SK-N-DZ (cell line): ENCODE measurements around the gene KDELR3.

ENCODE experiments used
- DNase-seq: peaks from one replicate; pipeline ENCODE4 v3.0.0-alpha.2; 2015; ENCODE audit warnings: low spot score

Gene KDELR3

DNA sequence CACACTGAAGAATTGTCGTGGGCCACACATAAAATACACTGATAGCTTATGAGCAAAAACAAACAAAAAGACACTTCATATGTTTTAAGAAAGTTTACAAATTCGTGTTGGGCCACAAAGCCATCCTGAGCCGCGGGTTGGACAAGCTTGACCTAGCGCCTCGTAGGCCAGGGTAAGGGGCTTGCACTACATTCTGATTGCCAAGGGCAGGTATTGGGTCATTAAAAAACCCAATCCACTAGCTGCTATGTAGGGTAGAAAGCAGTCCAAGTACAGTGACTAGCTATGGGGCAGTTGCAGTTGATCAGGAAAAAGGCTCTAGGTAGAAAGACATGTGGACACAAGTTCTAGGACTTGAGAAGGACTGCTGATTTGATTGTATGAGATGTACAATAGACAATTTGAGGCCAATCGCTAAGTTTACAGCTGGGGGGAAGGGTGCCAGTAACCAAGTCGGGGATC, 14.0 kb downstream of the KDELR3 start:
- DNase-seq, result no peak

DNA sequence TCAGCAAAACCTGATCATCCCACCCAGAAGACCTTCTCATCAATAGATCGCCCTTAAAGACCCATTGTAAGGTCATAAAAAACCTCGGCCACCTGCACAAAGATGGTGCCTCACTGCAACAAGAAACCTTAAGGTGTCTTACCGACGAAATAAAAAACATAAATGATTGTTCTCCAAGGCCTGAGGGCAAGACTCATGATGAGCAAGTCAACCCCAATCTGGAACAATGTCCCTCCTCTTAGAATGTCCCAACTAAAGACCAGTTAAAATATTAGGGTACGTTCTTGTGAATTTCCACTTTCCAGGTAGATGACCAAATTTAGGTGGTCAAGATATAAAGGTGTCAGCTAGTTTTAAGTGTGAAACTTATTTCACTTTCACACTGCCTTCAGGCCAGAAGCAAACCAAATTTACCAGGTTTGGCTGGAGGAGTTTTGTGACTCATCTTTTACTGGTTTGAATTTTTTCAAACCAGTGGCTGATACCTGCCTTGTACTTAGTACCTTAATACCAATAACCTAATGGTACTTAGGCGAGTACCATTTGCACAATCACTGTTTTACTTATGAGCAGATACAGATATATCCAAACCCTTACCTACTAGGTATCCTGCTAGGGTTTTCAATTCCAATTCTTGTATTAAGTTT, 14.9 kb downstream of the KDELR3 start:
- DNase-seq, result no peak

DNA sequence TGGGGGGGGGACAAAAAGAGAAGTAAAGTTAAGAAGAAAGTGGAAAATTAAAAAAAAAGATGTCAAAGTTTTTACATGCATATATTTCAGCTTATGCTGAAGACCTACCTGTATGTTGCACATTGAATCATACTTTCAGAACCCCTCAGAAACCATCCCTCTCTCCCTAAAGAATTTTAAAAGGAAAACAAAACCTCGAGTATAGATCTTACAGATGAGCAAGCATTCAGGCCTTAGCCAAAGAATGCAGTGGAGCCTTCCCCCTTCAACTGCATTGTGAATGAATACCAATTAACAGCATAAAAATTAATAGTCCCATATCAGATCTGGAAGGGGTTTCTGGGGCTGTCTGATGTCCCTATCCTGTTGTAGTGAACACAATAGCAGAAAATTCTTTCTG, 16.3 kb downstream of the KDELR3 start:
- no peak for DNase-seq

DNA sequence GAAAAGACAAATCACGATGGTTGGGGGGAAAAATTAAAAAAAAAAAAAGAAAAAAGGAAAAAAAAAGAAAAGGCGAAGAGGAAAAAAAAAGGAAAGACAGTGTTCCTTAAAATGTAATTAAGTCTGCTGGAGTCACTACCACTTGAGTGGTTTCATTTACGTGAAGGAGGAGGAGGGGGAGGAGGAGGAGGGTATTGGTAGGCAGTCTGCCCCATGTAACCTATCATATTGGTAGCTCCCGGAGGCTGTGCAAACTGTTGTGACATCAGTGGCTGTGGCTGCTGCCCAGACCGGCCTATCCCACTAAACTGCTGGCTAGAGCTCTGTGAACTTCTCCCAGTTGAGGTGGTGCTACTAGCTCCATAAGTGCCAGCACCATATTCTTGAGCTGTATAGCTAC, 17.9 kb downstream of the KDELR3 start:
- DNase-seq, result no peak

DNA sequence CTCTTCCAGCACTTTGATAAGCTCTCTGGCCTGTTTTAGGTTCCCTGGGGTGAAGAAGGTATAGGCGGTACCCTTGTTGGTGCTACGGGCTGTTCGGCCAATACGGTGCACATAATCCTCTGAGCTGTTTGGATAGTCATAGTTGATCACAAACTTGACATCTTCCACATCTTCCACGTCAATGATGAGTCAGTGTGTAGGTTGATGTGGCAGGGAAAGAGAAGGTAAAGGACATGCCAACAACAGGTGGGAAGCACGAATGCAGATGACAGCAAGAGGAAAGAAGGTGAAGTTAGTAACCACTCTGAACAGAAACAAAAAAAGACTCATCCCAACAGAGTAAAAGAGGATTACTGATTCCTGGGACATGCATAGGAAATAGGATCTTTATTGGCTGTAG, 20.1 kb downstream of the KDELR3 start:
- DNase-seq, result no peak

DNA sequence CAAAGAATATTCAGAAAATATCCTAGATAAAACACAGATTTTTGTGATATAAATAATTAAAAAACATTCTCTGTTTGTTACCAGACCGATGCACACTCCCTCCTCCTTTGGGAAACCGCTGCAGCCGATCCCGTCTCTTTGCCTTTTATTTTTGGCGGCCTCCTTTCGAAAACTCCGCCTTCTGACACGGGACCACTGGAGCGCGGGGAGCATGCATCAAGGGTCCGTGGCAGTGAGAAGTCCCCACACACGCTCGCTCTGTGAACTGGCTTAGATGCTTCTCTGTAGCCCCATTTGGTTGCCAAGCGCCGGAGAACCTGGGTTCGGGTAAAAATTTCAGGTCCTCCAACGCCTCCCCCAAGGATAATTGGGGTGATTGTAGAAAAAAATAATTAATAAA, 21.2 kb downstream of the KDELR3 start:
- DNase-seq, result no peak

DNA sequence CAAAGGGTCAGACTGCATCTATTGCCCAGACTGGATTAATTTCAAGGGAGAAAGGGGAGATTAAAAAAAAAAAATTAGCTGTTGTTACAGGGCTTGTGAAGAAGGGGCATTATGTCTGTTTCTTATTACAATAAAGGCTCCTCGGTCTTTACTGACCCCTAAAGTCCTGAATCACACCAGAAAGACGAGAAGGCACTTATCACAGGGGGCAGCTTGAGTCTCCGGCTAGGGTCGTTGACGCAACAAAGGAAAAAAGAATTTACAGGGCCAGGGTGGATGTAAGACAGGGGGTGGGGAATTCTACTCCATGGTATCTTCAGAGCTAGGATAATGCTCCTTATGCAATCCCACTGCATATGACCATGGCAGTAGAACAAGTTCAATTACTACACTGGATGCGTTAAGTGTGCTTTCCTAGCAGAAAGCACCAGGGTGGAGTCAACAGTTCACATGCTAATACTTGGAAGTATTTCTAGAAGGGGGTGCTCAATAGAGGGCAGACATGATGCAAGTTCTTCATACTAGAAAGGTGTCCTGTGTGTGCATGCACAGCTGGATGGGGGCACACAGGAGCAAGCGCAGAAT, 21.8 kb downstream of the KDELR3 start:
- no peak for DNase-seq

DNA sequence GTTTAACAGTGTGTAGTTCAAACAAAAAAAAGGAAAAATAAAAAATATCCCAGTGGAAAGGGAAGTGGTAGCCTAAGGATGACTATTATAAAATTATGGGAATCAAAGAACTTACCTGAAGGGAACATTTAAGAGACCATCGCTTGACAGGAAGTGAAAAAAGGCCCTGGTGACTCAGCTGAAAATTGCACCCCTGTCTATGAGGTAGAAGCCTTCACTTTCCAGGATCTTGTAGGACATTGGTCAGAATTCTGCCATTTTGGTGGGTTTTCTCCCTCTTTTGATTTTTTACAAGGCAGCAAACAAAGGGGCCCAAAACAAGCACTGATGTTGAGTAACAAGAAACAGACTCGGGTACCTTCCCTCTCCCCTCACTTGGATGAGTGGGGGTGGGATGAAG, 22.6 kb downstream of the KDELR3 start:
- no peak for DNase-seq

DNA sequence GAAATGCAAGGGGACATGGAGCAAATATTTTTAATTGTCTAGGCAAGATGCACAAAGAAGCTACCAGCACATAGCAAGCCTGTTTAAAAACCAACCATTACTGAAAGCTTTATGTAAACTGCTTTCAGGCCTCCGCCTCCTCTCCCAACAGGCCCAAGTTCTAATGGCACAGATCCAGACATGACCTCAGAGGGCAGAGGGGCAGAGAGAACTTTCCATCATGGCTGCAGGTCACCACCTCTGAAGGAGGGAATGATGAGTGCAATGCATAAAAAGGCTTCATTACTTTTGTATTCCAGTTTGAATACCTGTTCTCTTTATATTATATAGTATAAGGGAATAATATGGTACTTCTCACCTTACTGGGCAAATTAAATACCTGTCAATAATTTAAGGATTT, 23.0 kb downstream of the KDELR3 start:
- no peak for DNase-seq

DNA sequence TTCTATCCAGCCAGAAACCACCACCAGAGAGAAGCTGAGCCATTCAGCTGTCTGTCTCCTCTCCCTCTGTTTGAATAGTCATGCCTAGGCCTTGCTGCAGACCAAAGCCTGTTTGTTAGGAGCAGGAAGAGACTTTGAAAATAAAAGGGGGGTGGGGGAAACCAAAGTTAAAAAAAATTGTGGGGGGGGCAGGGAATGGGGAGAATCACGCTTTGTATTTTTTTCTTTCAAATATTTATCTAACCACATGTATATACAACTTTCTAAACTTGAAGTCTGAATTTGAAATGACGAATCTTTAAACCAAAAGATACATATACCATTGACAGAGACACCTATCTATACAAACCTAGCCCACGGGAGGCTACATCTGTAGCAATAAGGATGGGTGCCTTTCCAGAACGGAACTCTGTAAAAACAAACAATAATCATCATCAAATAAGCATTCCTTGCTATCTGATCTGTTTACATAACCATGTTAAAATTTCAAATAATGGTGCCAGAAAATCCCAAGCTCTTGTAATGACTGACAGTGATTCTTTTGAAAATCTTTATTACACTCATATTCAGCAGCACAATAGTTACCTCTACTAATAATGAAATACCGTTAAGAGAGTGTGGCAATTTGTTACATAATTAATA, 23.9 kb downstream of the KDELR3 start:
- DNase-seq, result no peak

DNA sequence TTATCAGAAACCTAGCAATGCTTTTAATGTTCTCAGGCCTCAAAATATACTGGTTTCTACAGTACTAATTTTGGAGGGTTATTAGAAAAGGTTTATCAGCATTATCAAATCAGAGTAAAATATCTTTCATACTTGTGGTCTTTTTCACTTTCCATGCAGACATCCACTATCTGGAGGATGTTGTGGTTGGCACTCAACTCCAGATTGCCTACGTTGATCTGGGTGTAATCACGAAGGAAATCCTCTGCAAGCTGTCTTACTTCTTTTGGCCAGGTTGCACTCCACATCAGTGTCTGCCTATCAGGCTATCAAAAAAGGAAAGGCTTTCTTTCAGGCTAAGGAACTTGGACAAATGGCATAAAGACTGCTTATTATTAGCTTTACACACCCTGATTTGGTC, 26.6 kb downstream of the KDELR3 start:
- no peak for DNase-seq

DNA sequence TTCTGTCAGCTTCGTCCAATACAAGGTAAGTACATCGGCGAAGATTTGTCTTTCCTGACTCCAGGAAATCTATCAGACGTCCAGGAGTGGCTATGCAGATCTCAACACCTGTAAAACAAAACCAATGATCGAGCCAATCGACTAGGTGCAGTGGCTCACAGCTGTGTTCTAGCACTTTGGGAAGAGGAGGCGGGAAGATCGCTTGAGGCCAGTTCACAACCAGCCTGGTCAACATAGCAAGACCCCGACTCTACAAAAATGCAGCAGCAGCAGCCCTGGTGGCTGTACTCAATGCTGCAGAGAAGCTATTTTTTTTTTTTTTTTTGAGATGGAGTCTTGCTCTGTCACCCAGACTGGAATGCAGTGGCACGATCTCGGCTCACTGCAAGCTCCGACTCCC, 27.0 kb downstream of the KDELR3 start:
- DNase-seq, result no peak

DNA sequence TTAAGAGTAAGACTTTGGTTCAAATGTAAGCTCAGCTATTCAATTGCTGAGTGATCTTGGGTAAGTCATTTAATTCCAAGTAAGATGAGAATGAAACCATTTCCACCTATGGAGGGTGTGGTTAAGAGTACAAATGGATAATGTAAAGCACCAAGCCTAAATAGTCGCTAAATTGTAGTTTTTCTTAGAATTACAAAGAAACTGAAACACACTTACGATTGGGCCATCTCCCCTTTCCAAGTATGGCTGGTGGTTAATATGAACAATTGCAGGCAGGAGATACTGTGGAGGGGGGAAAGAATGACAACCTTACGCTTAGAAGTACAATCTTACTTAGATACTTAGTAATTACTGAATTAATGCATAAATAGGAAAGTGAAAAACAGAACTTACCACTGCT, 30.0 kb downstream of the KDELR3 start:
- no peak for DNase-seq

DNA sequence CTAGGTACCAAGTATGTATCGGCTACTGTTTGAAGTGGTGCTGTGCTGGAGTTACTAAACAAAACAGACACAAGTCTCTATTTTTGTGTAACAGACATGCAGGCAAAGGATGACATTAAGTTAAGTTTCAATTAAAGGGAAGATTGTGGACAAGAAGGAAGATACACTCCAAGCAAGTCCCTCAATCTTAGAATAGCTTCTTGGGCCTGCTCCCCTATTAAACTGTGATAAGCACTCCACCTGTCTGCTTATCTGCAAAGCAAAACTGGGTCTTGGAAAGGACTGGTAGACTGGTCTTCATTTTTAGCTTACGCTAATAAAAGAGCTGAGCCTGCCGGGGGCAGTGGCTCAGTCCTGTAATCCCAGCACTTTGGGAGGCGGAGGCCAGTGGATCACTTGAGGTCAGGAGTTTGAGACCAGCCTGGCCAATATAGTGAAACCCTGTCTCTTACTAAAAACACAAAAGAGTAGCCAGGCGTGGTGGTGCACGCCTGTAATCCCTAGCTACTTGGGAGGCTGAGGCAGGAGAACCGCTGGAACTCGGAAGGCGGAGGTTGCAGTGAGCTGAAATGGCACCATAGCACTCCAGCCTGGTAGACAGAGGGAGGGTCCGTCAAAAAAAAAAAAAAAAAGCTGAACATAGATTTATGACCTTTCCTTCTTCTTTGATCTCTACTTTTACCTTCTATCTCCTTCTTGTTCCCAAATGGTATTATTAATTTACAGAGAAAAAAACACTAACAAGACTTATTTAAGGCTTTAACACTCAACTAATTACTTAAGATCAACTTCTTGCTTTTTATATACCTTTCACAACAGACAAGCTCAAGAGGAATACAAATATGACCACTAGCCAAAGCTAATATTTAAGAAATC, 34.1 kb downstream of the KDELR3 start:
- DNase-seq, result no peak

DNA sequence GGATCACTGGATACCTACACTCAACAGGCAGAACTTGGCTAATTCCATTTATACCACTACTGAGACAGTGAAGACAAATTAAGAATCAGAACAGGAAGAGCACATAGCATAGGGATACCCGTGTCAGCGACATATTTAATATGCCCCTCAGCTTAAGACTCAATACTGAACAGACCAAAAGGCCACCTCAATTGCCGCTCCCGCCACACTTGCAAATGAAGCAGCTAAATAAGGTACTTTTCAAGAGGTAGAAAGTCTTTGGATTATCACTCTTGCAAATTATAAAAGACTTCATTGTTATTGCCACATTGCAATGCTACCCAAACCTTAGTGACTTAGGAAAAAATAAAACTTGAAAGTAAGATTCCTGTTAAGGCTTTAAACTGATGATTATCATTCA, 35.1 kb downstream of the KDELR3 start:
- DNase-seq, result no peak

DNA sequence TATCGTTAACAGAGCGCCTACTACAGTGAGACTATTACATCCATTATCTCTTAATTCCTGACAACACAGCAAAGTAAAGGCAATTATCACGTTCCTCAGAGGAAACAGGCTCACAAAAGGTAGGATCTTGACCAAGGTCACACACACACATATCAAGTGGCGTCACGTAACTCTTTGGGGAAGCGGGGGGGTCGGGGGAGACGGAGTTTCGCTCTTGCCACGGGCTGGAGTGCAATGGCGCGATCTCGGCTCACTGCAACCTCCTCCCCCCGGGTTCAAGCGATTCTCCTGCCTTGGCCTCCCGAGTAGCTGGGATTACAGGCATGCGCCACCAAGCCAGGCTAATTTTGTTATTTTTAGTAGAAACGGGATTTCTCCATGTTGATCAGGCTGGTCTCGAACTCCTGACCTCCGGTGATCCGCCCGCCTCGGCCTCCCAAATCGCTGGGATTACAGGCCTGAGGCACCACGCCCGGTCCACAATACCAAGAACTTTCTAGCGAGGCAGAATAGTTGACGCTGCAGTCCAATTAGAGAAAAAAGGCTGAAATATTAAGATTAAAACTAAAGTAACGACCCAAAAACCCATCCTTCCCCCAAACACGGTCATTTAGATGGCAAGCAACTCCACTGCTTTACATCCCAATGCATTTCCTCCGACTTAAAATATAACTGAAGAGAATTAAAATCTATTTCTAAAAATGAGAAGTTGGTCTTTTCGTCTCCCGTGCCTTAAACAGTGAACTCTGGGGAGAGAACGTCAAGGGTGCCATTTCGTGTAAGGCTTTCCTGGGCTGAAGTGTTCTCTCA, 37.0 kb downstream of the KDELR3 start:
- no peak for DNase-seq

DNA sequence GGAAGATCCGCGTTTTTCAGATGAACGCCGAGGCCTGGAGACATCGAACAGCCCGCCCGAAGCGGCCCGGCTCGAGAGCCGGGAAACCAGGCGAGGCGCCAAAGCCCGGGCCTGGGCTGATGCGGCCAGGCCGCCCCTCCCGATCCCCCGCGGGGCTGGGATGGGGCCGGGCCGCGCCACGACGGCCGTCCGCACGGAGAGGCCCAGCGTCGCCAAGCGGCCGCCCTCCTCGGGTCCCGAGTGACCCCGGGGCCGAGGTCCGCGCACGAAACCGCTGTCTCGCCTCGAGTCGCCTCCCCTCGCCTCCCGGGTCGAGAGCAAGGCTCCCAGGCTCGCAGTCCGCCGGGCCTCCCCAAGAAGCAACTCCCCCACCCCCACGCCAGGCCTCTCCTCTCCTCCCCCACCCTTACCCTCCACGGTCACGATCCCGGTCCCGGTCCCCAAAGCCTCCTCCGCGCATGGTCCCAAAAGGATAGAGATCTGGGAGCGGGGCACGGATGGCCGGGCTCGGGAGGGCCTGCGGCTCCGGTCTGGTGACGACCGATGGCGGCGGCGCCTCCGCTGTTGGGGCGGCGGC, 37.7 kb downstream of the KDELR3 start:
- no peak for DNase-seq

DNA sequence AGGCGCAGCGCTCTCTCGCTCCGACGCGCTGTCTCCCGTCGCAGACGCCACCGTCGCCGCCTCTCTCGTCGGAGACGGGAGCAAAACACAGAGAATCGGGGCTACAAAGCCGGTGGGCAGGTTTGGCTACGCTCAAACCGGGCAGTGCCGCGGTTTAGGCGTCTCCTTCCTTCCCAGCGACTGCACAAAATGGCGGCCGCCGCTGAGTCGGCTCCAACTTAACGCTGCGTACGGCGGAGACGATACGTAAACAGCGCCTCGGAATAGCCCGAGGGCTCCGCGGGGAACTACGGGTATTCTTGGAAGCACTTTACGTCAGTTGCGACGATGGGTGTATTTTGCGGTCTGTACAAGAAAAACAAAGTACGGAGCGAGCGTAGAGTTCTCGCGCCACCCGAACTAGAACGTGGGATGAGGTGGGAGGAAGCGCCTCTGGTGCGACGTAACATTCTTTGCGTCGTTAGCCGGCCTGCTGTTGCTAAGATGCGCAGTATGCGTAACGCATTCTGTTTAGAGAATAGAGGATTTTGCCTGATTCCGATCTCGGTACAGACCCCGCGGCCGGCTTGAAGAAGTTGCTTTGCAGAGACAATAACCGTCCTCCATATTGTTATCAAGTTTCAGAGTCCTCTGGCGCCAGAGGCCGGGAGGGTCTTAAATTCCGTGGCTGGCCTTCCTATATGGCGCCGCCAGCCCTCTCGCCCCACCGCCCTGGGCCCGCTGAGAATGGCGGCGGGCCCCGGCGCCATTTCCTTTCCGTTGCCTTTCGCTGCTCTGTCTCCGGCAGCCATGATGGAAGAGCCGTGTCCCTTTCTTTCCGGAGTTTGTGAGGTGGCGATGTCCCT, 38.4 kb downstream of the KDELR3 start, which contains the start of gene DDX17:
DDX17 (minus strand) TSS at position 194 of the 845 bp plus-strand sequence.
- DNase-seq, result peak; percentile 97

DNA sequence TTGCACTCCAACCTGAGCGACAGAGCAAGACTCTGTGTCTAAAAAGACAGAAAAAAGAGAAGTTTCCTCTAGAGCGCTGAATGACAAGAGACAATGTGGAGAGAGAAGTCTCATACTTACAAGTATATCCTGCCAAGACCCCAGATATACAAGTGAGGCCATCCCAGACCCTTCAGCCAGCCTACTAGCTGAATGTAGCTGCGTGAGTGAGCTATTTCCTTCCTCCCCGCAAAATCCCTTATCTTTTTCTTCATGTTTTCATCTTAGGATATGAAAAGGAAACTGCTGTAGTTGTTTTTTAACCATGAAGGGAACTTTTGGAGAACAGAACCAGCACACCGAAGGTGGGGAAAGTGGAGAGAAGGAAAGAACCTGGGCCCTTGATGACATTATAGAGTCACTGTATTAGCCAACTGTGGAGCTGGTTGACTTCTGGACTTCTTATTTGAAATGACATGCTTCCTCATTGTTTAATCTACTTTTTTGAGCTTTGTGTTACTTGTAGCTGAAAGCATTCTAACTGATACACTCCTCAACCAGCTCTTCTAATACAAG, 42.6 kb downstream of the KDELR3 start:
- DNase-seq, result no peak

DNA sequence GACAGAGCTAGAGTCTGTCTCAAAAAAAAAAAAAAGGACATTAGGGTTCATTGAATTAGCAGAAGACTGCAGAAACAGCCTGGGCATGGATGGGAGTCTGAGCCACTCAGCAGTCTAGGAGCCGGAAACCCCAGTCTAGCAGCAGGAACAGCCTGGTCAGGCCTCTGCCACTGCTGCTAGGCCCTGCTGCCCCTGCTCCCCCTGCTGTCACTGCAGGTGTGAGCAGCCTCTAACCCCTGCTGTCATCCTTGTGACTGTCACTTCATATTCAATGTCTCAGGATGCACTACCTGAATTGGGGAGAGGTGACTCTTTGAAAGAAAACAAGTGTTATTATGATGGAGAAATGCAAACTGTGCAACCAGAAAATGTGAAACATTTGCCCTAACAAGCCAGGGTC, 45.2 kb downstream of the KDELR3 start:
- peak; percentile 72 for DNase-seq
